WI38 (cell line): ENCODE results near the gene TBATA.

Experiments used
- H3K4me3 ChIP-seq: 2 replicates; pipeline ENCODE4 v1.5.1; 2011; ENCODE audit warnings: low read depth, mild to moderate bottlenecking, control low read depth, low read length
- CTCF ChIP-seq: IDR thresholded peaks from 2 replicates; pipeline ENCODE4 v1.5.1; 2012; ENCODE audit warnings: low read depth, mild to moderate bottlenecking, control low read depth, low read length

TBATA gene

GRCh38 chr10:70785190-70785589 lies at the start of gene TBATA:
Gene TBATA (minus strand): TSS chr10:70785377. CDS start chr10:70783379, 1,998 bp downstream.
- TF ChIP-seq CTCF: no peak
- H3K4me3 ChIP-seq: no peak within 1 kb of the TSS

GRCh38 chr10:70834441-70835151 lies 49.4 kb upstream of the TBATA start:
- TF ChIP-seq CTCF: no peak

GRCh38 chr10:70834021-70834420 lies 48.8 kb upstream of the TBATA start:
- TF ChIP-seq CTCF: no peak
- no peak overlapping the region for H3K4me3 ChIP-seq

More at GRCh38 chr10:70834441-70835151, 49.4 kb upstream of the TBATA start:
- H3K4me3 ChIP-seq: no peak overlapping the region

GRCh38 chr10:70833601-70834000 lies 48.4 kb upstream of the TBATA start:
- TF ChIP-seq CTCF: no peak
- no peak overlapping the region for H3K4me3 ChIP-seq

GRCh38 chr10:70832852-70833528 lies 47.8 kb upstream of the TBATA start:
- H3K4me3 ChIP-seq: no peak overlapping the region
- TF ChIP-seq CTCF: no peak

GRCh38 chr10:70832221-70832620 lies 47.0 kb upstream of the TBATA start:
- no peak overlapping the region for H3K4me3 ChIP-seq
- no peak for TF ChIP-seq CTCF

- TF ChIP-seq CTCF: no peak
- no peak overlapping the region for H3K4me3 ChIP-seq
Observed at GRCh38 chr10:70830164-70830563, 45.0 kb upstream of the TBATA start.
